GM06990 (cell line): Measurements from ENCODE around the gene CFAP157.
"Not testable (repeated sequence)": the region's sequence is repeated elsewhere in the genome, so short reads cannot be mapped to it uniquely, and the experiment has no call there.

Source experiments
- DNase-seq: peaks from one replicate; pipeline ENCODE4 v3.0.0-alpha.2; 2011; ENCODE audit not compliant: insufficient read length; ENCODE audit errors: extremely low read depth
- H3K27me3 ChIP-seq: replicated peaks from 2 replicates; pipeline ENCODE4 v1.6.0; 2011; ENCODE audit warnings: low read length; ENCODE audit not compliant: control insufficient read depth, insufficient read depth
- H3K36me3 ChIP-seq: 2 replicates; pipeline ENCODE4 v1.5.1; 2011; ENCODE audit warnings: low read length; ENCODE audit not compliant: control insufficient read depth, insufficient read depth
- H3K4me3 ChIP-seq: replicated peaks from 2 replicates; pipeline ENCODE4 v1.5.1; 2011; ENCODE audit warnings: low read depth, mild to moderate bottlenecking, control low read depth, low read length
- CTCF ChIP-seq: IDR thresholded peaks from 2 replicates; pipeline ENCODE4 v1.5.1; 2011; ENCODE audit warnings: low read length, control low read depth, mild to moderate bottlenecking, inconsistent platforms; ENCODE audit not compliant: insufficient read depth, poor library complexity, severe bottlenecking

The CFAP157 gene

DNA sequence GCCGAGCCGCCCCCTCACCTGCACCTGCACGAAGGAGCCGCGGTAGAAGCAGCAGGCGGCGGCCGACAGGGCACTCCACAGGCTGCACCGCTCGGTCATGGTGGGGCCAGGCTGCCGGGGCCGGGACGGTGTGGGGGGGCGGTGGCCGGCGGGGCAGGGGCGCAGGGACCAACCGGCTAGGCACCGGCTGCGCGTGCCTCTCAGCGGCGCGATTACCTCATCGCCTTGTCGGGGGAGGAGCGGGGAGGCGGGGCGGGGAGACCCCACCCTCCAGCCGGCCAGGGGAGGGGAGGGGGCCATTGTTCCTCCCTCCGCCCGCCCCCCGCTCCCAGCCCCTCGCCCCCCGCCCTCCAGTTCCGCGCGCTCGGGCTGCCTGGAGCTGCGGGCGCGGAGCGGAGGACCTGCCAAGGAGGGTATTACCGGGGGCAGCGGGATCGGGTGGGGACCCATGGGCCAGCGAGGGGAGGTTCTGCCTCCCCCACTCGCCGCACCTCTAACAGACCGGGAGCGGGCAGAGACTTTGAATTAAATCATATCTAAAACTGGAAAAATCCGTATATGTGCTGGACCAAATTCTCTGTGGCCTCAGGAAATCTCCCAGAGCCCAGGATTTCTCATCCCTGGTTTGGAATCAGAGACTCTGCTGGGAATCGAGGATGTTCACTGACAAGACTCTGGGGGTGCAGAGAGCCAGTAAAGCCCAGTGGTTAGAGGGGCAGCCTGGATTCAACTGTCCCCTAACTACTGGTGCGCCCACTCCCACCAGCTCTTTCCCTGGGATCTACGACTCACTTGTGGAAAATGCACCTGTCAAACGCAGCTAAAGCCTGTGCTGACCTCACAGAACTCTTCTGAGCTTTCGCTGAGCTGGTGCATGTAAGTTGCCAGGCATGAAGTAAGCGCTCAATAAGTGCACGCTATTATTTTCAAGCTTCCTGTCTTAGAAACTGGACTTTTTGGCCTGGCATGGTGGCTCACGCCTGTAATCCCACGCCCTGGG, 48.6 kb downstream of the CFAP157 start:
- Histone ChIP-seq H3K4me3 (no peak overlapping the region), H3K36me3 (peaks cover 14% of the 10 kb centered on the region), H3K27me3 (no peaks in the 10 kb centered on the region)
- DNase-seq, result no peak
- TF ChIP-seq CTCF, result no peak

GRCh38 chr9:127756233-127756632, 49.4 kb downstream of the CFAP157 start:
- no peaks in the 10 kb centered on the region for H3K27me3 ChIP-seq
- no peak for TF ChIP-seq CTCF
- no peak overlapping the region for H3K4me3 ChIP-seq
- H3K36me3 ChIP-seq, result peaks cover 9% of the 10 kb centered on the region
- DNase-seq, result no peak

- not testable (repeated sequence) for H3K36me3 ChIP-seq
Observed at GRCh38 chr9:127756776-127757175, 50.0 kb downstream of the CFAP157 start.

DNA sequence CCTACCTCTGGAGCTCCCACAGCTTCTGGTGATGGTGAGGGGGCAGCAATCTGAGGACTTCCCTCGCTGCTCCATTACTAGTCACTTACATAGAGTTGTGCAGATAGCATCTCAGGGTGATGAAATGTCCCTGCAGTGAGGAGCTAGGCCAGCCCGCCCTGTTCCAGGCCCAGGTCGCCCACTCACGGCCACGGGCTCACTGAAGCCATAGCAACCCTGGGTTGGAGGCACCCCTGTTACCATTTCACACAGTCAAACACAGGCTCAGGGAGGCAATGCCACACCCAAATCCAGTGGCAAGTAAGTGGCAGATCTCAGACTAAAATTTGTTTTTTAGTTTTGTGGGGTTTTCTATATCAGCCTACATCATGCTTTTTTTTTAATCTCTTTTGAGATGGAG, 52.1 kb downstream of the CFAP157 start:
- no peak for TF ChIP-seq CTCF
- no peak for DNase-seq
- Histone ChIP-seq H3K27me3 (no peaks in the 10 kb centered on the region), H3K4me3 (no peak overlapping the region), H3K36me3 (peaks cover 5% of the 10 kb centered on the region)

More at GRCh38 chr9:127756776-127757175, 50.0 kb downstream of the CFAP157 start:
- not testable (repeated sequence) for H3K27me3 ChIP-seq, DNase-seq, H3K4me3 ChIP-seq

DNA sequence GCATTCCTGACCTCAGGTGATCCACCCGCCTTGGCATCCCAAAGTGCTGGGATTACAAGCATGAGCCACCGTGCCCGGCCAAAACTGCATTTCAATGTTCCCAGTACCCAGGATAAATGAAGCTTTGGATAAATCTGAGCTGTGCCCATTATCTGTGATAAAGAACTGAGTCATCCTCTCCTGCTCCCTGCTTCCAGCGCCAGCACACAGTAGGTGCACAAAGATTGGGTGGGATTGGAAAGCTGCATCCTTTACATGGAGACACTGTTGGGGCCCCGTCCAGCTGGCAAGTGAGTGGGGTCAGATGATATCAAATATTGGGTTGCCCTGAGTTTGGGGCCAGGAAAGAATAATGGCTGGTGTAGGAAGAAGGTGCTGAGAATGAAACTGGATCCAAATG, 54.3 kb downstream of the CFAP157 start:
- Histone ChIP-seq H3K36me3 (peaks cover 9% of the 10 kb centered on the region), H3K27me3 (no peaks in the 10 kb centered on the region), H3K4me3 (no peak overlapping the region)
- TF ChIP-seq CTCF, result no peak
- no peak for DNase-seq

- DNase-seq, result no peak
Observed at GRCh38 chr9:127761491-127761956, 54.7 kb downstream of the CFAP157 start.

More at GRCh38 chr9:127761491-127761956, 54.7 kb downstream of the CFAP157 start:
- Histone ChIP-seq H3K27me3 (no peaks in the 10 kb centered on the region), H3K4me3 (no peak overlapping the region), H3K36me3 (peaks cover 9% of the 10 kb centered on the region)
- TF ChIP-seq CTCF, result no peak
